ENCODE data around the gene ZFP64.

The ZFP64 gene

GRCh38 chr20:52103913-52104545 is 87.5 kb downstream of the ZFP64 start:
- DNase-seq = no peak

- no peak for DNase-seq
These were observed 88.2 kb downstream of the ZFP64 start for GRCh38 chr20:52103335-52103912.

- no peak for DNase-seq
These were observed 89.0 kb downstream of the ZFP64 start for GRCh38 chr20:52102559-52102958.

GRCh38 chr20:52102126-52102525 is 89.5 kb downstream of the ZFP64 start:
- no peak for DNase-seq

All from NCI-H1417 (cell line).